ENCODE data around the gene ZFP37.
A peak's percentile ranks its signal among the peaks of the same experiment; 100 is the strongest.

ZFP37 gene

DNA sequence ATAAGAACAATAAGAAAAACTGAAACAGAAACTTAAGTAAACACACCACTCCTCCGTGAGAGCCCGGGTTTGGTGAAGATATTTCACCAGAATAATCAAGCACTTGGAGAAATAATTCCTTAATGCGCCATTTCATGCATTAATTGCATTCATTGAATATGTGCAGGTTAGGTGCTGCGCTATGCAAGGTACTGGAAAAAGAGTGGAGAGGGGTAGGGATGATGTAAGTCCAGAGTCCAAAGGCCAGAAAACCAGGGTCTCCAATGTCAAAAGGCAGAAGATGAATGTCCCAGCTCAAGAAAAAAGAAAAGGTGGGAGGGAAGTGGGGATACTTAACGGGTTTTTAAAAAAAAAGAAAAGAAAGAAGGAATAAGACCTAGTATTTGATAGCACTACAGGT, 669 bp upstream of the ZFP37 start:
- H3K27me3 ChIP-seq (replicated peaks; ENCODE audit: control insufficient read depth, insufficient read depth, low read length) = no peaks in the 10 kb centered on the region

DNA sequence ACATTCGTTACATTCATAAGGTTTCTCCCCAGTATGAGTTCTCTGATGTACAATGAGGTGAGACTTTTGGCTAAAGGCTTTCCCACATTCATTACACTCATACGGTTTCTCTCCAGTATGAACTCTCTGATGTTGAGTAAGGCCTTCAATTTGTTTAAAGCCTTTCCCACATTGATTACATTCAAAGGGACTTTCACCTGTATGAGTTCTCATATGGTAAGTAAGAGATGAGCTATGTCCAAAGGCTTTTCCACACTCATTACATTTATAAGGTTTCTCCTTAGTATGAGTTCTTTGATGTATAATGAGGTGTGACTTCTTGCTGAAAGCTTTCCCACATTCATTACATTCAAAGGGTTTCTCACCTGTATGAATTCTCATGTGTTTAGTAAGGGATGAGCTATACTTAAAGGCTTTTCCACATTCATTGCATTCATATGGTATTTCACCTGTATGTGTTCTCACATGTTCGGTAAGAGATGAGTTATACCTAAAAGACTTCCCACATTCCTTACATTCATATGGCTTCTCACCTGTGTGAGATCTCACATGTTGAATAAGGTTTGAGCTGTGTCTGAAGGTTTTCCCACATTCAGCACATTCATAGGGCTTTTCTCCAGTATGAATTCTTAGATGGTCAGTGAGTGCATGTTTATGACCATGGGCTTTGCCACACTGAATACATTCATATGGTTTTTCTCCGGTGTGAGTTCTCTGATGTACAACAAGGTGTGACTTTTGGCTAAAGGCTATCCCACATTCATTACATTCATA, 13.5 kb downstream of the ZFP37 start:
- TF ChIP-seq, protein P1, sequence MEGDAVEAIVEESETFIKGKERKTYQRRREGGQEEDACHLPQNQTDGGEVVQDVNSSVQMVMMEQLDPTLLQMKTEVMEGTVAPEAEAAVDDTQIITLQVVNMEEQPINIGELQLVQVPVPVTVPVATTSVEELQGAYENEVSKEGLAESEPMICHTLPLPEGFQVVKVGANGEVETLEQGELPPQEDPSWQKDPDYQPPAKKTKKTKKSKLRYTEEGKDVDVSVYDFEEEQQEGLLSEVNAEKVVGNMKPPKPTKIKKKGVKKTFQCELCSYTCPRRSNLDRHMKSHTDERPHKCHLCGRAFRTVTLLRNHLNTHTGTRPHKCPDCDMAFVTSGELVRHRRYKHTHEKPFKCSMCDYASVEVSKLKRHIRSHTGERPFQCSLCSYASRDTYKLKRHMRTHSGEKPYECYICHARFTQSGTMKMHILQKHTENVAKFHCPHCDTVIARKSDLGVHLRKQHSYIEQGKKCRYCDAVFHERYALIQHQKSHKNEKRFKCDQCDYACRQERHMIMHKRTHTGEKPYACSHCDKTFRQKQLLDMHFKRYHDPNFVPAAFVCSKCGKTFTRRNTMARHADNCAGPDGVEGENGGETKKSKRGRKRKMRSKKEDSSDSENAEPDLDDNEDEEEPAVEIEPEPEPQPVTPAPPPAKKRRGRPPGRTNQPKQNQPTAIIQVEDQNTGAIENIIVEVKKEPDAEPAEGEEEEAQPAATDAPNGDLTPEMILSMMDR (IDR thresholded peaks at IDR 0.05; ENCODE audit: insufficient read depth, low read length, poor library complexity, severe bottlenecking) = no peak
- H3K36me3 ChIP-seq (ENCODE audit: control insufficient read depth, insufficient read depth, low read length) = no peaks in the 10 kb centered on the region
- no peak overlapping the region for H3K4me3 ChIP-seq (replicated peaks; ENCODE audit: low read depth, low read length)
- H3K27me3 ChIP-seq (replicated peaks; ENCODE audit: control insufficient read depth, insufficient read depth, low read length) = no peaks in the 10 kb centered on the region
- DNase-seq (ENCODE audit: extremely low read depth, insufficient read length) = no peak

More for the DNA sequence above, 669 bp upstream of the ZFP37 start:
- Histone ChIP-seq H3K36me3 (ENCODE audit: control insufficient read depth, insufficient read depth, low read length) (no peaks in the 10 kb centered on the region), H3K4me3 (replicated peaks; ENCODE audit: low read depth, low read length) (peak overlapping the region; percentile 72)
- TF ChIP-seq, protein P1 (IDR thresholded peaks at IDR 0.05; ENCODE audit: insufficient read depth, low read length, poor library complexity, severe bottlenecking) = no peak
- DNase-seq (ENCODE audit: extremely low read depth, insufficient read length) = no peak

DNA sequence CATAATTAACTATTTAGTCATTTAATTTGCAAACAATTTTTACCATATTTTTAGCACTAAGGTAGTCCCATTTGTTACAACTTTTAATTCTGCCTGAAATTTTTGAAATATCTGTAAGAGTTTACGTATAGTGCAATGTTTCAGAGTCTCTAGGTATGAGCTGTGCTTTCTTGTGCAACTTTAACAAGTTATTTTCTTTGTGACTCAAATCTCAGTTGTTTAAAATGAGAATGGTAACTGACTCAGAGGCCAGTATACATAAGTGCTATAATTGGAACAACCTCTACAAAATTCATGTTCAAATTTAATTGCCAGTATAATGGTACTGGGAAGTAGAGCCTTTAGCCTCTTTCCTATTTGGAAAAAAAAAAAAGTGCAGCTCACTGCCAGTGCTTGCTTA, 30.3 kb downstream of the ZFP37 start:
- no peaks in the 10 kb centered on the region for H3K36me3 ChIP-seq (ENCODE audit: control insufficient read depth, insufficient read depth, low read length)
- TF ChIP-seq, protein P1 (IDR thresholded peaks at IDR 0.05; ENCODE audit: insufficient read depth, low read length, poor library complexity, severe bottlenecking) = no peak
- H3K4me3 ChIP-seq (replicated peaks; ENCODE audit: low read depth, low read length) = no peak overlapping the region
- DNase-seq (ENCODE audit: extremely low read depth, insufficient read length) = no peak
- no peaks in the 10 kb centered on the region for H3K27me3 ChIP-seq (replicated peaks; ENCODE audit: control insufficient read depth, insufficient read depth, low read length)

DNA sequence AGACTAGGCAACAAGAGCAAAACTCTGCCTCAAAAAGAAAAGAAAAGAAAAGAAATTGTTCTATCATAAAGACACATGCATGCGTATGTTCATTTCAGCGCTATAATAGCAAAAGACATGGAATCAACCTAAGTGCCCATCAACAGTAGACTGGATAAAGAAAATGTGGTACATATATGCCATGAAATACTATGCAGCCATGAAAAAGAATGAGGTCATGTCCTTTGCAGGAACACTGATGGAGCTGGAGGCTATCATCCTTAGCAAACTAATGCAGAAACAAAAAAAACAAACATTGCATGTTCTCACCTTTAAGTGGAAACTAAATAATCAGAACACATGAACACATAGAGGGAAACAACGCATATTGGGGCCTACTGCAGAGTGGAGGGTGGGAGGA, 38.3 kb downstream of the ZFP37 start:
- Histone ChIP-seq H3K4me3 (replicated peaks; ENCODE audit: low read depth, low read length) (no peak overlapping the region), H3K27me3 (replicated peaks; ENCODE audit: control insufficient read depth, insufficient read depth, low read length) (no peaks in the 10 kb centered on the region), H3K36me3 (ENCODE audit: control insufficient read depth, insufficient read depth, low read length) (no peaks in the 10 kb centered on the region)
- no peak for DNase-seq (ENCODE audit: extremely low read depth, insufficient read length)
- TF ChIP-seq, protein P1 (IDR thresholded peaks at IDR 0.05; ENCODE audit: insufficient read depth, low read length, poor library complexity, severe bottlenecking) = no peak

DNA sequence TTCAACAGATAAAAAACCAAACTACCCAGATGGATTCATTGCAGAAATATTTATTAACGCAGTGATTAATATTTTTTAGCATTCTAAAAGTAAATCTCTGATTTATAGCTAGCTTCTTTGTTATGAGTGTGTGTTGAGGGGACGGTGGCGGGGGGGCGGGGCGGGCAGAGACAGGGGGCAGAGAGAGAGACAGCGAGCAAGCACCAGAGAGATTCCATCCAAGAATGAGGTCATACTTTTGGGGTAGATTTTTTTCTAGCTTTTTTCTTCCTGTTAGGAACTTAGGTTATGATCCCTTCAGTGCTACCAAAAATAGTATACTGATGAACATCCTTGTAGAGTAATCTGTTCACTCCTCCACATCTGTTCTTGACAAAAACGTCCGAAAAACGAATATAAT, 44.0 kb downstream of the ZFP37 start:
- TF ChIP-seq, protein P1 (IDR thresholded peaks at IDR 0.05; ENCODE audit: insufficient read depth, low read length, poor library complexity, severe bottlenecking) = no peak
- Histone ChIP-seq H3K36me3 (ENCODE audit: control insufficient read depth, insufficient read depth, low read length) (no peaks in the 10 kb centered on the region), H3K4me3 (replicated peaks; ENCODE audit: low read depth, low read length) (no peak overlapping the region), H3K27me3 (replicated peaks; ENCODE audit: control insufficient read depth, insufficient read depth, low read length) (no peaks in the 10 kb centered on the region)
- no peak for DNase-seq (ENCODE audit: extremely low read depth, insufficient read length)
